GM12892 (cell line): ENCODE data around the gene DNAH1.

Source experiments
- POLR2A ChIP-seq: IDR thresholded peaks from 2 replicates; pipeline ENCODE4 v1.6.1; 2011; ENCODE audit warnings: low read depth, low read length, control low read depth
- POLR2AphosphoS5 ChIP-seq: IDR thresholded peaks from 2 replicates; pipeline ENCODE4 v1.6.1; 2011; ENCODE audit warnings: low read depth, low read length, control low read depth

- TF ChIP-seq POLR2AphosphoS5, result no peak
- TF ChIP-seq POLR2A, result no peak
Observed at GRCh38 chr3:52283306-52283705, 32.8 kb upstream of the DNAH1 start.
